ENCODE data around the gene COL2A1.

Gene COL2A1

DNA sequence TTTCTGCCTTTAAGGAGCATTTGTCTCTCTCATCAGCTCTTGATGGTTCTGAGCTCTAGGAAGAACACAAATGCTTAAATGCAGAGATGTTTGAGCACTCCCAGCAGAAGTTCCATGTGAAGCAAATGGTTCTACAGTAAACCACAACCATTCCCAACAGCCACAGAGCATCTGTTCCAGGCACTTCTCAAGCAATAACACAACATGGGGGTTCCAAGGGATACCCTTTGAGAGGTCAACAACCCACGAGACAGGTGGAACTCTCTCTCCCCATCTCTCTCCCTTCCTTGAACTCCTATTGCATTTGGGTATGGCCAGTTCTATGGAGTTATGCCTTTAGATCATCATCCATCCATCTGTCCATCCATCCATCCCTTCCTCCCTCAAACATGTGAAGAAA is 5.2 kb upstream of the COL2A1 start:
- no peak for DNase-seq

DNA sequence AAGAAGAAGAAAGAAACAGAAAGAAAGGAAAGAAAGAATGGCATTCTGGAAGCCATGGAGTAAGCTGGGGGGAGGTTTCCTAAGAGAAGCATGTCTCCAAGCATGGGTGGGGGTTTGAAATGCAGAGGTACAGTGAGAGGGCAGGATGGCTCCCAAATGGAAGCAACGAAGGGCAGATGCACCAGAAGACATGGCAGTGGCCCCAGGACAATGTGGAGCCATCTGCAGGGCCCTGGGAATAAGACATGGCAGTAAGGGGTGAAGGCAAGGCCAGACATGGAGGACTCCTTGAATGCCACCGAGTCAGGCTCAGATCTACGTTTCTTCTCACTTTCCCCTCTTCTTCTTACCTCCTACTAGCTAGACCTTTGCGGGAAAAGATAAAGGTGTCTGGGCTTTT is 4.7 kb upstream of the COL2A1 start:
- no peak for DNase-seq

DNA sequence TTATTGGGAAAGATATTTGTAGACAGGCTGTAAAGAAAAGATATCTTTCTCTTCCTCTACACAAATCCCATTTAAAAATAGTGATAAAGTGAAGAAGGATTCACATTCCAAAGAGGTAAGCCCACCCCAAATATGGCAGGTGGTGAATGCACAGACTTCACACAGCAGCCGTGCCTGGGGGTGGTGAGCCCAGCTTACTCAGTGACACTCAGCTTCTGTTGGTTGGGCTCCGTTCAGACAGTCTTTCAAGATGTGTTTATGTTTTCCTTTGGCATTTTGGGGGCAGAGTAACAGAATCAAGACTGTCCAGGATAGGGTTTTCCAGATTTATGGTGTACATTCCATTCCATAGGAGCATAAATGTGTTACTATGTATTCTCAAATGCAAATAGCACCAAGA is 4.1 kb upstream of the COL2A1 start:
- DNase-seq = no peak

- DNase-seq = no peak
Observed at GRCh38 chr12:48007206-48007605, 2.9 kb upstream of the COL2A1 start.

DNA sequence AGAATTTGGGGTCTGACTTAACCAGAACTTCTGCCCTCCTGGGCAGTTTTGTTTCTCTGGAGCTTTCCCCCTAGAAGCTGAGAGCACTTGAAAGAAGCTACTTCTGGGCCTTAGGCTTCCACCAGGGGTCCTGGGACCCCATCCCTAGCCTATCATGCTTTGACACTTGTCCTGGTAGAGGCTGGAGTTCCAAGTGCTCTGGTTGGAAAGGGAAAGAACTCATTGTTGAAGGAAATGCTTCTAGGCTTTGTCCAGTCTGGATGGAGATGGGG is 1.4 kb upstream of the COL2A1 start:
- no peak for DNase-seq

GRCh38 chr12:48005001-48005749 is 899 bp upstream of the COL2A1 start:
- no peak for DNase-seq

GRCh38 chr12:48003226-48004052 is 837 bp downstream of the COL2A1 start:
- DNase-seq = no peak

GRCh38 chr12:48002773-48003218 is 1.5 kb downstream of the COL2A1 start:
- no peak for DNase-seq

DNA sequence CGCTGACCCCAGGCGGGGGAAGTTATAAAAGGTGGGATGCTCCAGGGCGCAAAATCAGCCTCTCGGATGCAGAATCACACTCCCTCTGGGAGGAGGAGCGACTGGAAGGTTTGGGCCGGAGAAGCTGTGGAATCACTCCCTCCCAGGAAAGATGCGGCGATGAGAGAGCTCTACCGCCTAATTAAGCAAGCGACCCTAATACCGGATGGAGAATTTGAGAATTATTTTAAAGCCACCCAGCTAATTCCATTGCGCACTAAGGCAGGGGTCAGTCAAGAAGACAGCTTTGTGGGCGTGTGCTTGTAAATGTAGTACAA is 1.9 kb downstream of the COL2A1 start:
- DNase-seq = no peak

DNA sequence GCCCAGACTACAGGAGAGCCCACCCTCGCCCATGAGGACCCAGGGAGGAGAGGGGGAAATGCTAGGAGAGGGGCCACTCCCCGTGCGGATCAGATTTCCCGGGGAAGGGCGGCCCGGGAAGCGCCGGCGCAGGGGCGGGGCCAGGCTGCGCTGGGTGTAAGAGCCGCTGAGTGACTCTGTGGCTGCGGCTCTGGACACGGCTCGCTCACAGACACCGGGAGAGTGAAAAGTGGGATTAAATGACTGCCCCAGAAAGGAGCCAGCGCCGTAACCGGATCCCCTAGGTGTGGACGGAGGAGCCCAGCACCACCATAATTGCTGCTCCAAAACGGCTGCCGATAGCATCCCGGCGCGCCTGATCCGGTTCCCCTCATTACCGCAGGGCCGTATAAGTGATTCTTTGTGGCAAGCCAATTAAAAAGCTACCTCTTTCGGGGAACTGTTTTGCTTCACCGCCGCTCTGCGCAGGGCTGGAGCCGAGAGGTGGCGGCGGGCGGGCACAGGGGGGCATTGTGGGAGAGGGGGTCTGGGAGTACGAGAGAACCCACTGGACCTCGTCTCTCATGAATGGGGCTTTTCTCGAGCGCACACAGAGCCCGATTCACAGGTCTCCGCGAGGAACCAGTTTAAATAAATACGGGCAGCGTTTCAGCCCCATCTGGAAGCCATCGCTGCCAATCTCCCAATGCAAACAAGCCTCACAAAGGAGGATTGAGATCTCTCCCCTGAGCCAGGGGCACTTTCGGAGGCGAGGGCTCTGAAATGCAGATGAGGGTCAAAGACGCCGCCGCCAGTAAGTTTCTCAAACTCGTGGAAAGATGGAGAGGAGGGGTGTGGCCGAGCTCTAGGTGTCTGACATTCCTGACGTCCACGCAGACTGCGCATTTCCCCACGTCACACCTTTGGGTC is 2.5 kb downstream of the COL2A1 start:
- DNase-seq = no peak

GRCh38 chr12:48000878-48001504 is 3.3 kb downstream of the COL2A1 start:
- DNase-seq = no peak

DNA sequence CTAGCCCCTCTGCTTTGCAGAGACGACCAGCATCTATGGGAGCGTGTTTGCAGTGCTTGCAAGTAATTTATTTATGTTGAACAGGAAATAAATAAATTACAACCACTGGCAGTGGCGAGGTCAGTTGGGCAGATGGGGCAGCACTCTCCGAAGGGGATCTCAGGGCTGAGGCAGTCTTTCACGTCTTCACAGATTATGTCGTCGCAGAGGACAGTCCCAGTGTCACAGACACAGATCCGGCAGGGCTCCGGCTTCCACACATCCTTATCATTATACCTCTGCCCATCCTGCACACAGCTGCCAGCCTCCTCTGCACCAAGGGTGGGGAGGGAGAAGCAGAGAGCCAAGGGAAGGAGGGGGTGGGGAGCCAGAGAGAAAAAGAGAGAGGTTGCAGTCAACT is 4.5 kb downstream of the COL2A1 start:
- no peak for DNase-seq

GRCh38 chr12:47997321-47997720 is 7.0 kb downstream of the COL2A1 start:
- no peak for DNase-seq

- no peak for DNase-seq
Observed at GRCh38 chr12:47995981-47996401, 8.3 kb downstream of the COL2A1 start.

GRCh38 chr12:47993491-47993890 is 10.8 kb downstream of the COL2A1 start:
- DNase-seq = no peak

GRCh38 chr12:47992776-47993175 is 11.5 kb downstream of the COL2A1 start:
- no peak for DNase-seq

GRCh38 chr12:47991106-47992061 is 12.9 kb downstream of the COL2A1 start:
- DNase-seq = no peak

DNA sequence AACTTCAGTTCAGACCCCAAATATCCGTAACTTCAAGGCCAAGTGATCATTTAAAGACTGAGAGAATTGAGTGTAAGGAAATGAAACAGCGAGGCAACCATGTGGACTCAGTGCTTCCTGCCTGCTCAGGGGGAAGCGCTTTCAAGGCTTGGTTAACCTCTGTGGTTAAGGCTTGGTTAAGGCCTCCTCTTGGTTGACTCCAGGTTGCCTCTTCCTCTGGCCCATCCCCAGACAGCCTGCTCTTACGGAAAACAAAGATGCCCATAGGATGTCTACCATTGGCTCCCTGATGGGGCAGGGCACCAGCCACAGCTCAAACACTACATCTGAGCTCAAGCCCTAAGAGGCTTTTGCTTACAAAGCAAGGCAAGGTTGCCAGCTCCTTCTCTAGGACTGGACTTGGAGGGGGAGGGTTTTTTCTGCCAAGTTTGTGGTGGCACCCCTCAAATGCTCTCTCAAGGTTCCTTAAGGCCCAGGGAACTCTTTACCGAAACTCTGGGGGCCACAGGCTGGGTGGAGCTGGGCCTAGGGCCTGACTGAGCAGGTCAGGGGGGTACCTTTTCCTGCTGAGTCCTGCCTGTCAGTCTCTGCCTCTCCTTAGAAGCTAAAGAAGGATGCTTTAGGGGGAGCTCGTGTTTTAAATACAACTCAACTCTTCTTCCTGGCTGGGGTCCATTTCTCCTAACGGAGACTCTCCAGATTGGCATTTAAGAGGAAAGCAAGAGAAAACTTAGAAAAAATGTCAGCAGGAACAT is 13.7 kb downstream of the COL2A1 start:
- DNase-seq = no peak

DNA sequence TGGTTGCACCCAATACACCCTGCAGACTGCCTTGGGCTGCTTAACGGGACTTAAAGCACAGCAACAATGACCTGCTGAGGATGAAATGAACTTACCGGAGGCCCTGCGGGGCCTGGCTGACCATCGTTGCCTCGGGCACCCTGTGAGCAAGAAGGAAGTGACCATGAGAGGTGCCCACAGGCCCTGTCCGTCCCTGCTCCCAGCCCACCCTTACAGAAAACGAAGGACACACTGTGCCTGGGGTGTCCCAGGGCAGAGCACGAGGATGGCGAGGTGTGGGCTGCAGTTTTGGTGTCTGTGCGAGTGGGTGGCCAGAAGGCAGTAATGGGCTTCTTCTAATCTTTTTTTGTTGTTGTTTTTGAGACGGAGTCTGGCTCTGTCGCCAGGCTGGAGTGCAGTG is 14.6 kb downstream of the COL2A1 start:
- no peak for DNase-seq

DNA sequence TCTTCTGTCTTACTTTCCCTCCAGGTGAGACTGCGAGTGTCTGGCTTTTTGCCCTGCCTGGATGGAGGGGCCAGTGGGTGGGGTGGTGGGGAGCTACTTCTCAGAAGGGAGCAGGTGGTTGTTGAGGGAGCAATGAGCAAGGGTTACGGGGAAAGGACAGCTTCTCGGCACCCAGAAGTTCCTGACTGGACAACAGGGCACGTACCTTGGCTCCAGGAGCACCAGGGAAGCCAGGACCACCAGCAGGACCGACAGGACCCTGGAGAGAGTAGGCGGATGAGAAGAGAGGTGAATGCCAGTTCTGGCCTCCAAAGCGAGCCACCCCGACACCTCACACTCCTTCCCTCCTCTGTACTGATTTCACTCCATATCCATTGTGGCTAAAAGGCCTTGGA is 15.3 kb downstream of the COL2A1 start:
- no peak for DNase-seq

All from amniotic stem cell (primary cell).